ENCODE data around the gene FGA. TPM values are rescaled to one million over a fixed set of nuclear protein-coding genes. Genes with fewer than 3 reads are reported as not detected.
A peak's percentile ranks its signal among the peaks of the same experiment; 100 is the strongest.

The FGA gene
- polyA plus RNA-seq, 2 of the 4 experiments (the other 2 are of a cell fraction): 10.2 to 130 TPM

- no peak for TF ChIP-seq E2F6 (IDR thresholded peaks at IDR 0.05; ENCODE audit: borderline replicate concordance, low read depth)
- no peak for TF ChIP-seq ZNF302 (CRISPR knock-in tag; IDR thresholded peaks at IDR 0.05)
- TF ChIP-seq MAX (IDR thresholded peaks at IDR 0.05): no peak
- TF ChIP-seq EHMT2 (IDR thresholded peaks at IDR 0.05; ENCODE audit: low read depth): peak; percentile 43; the same call in 1 of the 2 replicates
- no peak for TF ChIP-seq NPAS2 (CRISPR knock-in tag; IDR thresholded peaks at IDR 0.05; ENCODE audit: borderline replicate concordance)
- TF ChIP-seq CBX2 (IDR thresholded peaks at IDR 0.05; ENCODE audit: borderline replicate concordance, low read depth): no peak
- no peak for TF ChIP-seq ZSCAN20 (CRISPR knock-in tag; IDR thresholded peaks at IDR 0.05)
- TF ChIP-seq HOXB13 (CRISPR knock-in tag; IDR thresholded peaks at IDR 0.05; ENCODE audit: low read depth): no peak
- no peak for TF ChIP-seq FOSL2 (IDR thresholded peaks at IDR 0.05)
- no peak for TF ChIP-seq FOSL2 (CRISPR knock-in tag; IDR thresholded peaks at IDR 0.05)
- peak; percentile 81 for TF ChIP-seq CTCF (IDR thresholded peaks at IDR 0.05)
- TF ChIP-seq RARB (CRISPR knock-in tag; IDR thresholded peaks at IDR 0.05): no peak
- no peak for TF ChIP-seq HES2 (IDR thresholded peaks at IDR 0.05)
- no peak for TF ChIP-seq FOXS1 (CRISPR knock-in tag; IDR thresholded peaks at IDR 0.05)
Measured at GRCh38 chr4:154559494-154560418, 30.8 kb downstream of the FGA start (continued).

- DNase-seq (ENCODE audit: low read depth in 1 of 2, low spot score in 1 of 2) (no peak), ATAC-seq (peak; percentile 16 to 42; a peak in 3 of 6 replicates), FAIRE-seq (no peak)
- no peak overlapping the region for H3K4me3 ChIP-seq
- ChIA-PET CTCF (interaction anchor here (0.7 to 8.8 kb wide), 22 partner anchors 9 to 219 kb away, joined by 3 to 214 read pairs (median 5); partner anchors contain the start of genes FGG and PLRG1), POLR2A (no interaction called here)
- H3K4me1 ChIP-seq: peaks cover 47% of the 10 kb centered on the region
- H3K27ac ChIP-seq: peak overlapping the region; percentile 32 to 74; a peak in 4 of 6 replicates
- 64% methylated on average over 1 of the region's 1 CpG for WGBS (ENCODE audit: missing lambda C conversion rate)
- no peaks in the 10 kb centered on the region for H3K9me3 ChIP-seq
- H3K4me2 ChIP-seq: no peak overlapping the region
- no peak for TF ChIP-seq KDM5A (IDR thresholded peaks at IDR 0.05)
- no peak for TF ChIP-seq JUN (IDR thresholded peaks at IDR 0.05)
- no peak for TF ChIP-seq NFE2L2 (conservative IDR thresholded peaks at IDR 0.05; ENCODE audit: low read length)
- TF ChIP-seq ZSCAN20 (CRISPR knock-in tag; IDR thresholded peaks at IDR 0.05): no peak
- no peak for TF ChIP-seq SMC3 (IDR thresholded peaks at IDR 0.05)
- TF ChIP-seq BHLHE40 (IDR thresholded peaks at IDR 0.05; ENCODE audit: low read depth, low read length): no peak
- no peak for TF ChIP-seq USF2 (IDR thresholded peaks at IDR 0.05)
Measured at GRCh38 chr4:154559141-154559493, 31.4 kb downstream of the FGA start.
